GM12878 (cell line): ENCODE measurements around the gene SNTN. TPM values are rescaled to one million over a fixed set of nuclear protein-coding genes. Genes with fewer than 3 reads are reported as not detected.

ENCODE experiments used
- ATAC-seq: fragments of 200-7000 bp; cut with Tn5 transposase; 3 replicates; pipeline ENCODE4 v1.9.1; 2020; ENCODE audit warnings: mild to moderate bottlenecking, moderate library complexity
- BruUV-seq: library from RNA; stranded (reverse); fragments of 400-500 nt; replicated peaks from 2 replicates; lab custom pipeline; 2021; lab: Mats Ljungman, UMichigan
- CTCF ChIA-PET: fragments of 300-600 bp; sonication (Branson Sonifier 250); formaldehyde crosslinking; extraction: SDS; loops from one replicate; lab custom pipeline; 2021; ENCODE audit warnings: inconsistent platforms; lab: Yijun Ruan, JAX
- POLR2A ChIA-PET: fragments of 350-600 bp; formaldehyde crosslinking; extraction: SDS; loops from one replicate; lab custom pipeline; 2021; ENCODE audit warnings: inconsistent platforms; lab: Charles Lee
- RAD21 ChIA-PET: fragments of 300-600 bp; sonication (Branson Sonifier 250); formaldehyde crosslinking; loops from one replicate; lab custom pipeline; 2023; ENCODE audit warnings: antibody characterized with exemption; ENCODE audit not compliant: unreplicated experiment; lab: Charles Lee
- SMC1A ChIA-PET: fragments of 300-600 bp; sonication (Branson Sonifier 250); formaldehyde crosslinking; loops from one replicate; lab custom pipeline; 2023; ENCODE audit not compliant: unreplicated experiment, uncharacterized antibody; lab: Charles Lee
- DNase-seq: peaks from one replicate; pipeline ENCODE4 v3.0.0-alpha.2; 2011; ENCODE audit warnings: low read depth, low spot score
- FAIRE-seq: peaks from 3 replicates; lab custom pipeline; 2011; peaks lifted over from hg19 to GRCh38; lab: Jason Lieb, UNC
- H2AFZ ChIP-seq: 2 replicates; pipeline ENCODE4 v1.6.0; 2011; ENCODE audit warnings: low read depth, low read length, control low read depth; ENCODE audit not compliant: control insufficient read depth
- H3K27ac ChIP-seq: 2 replicates; pipeline ENCODE4 v1.5.1; 2011; ENCODE audit warnings: control low read depth; ENCODE audit not compliant: control insufficient read depth, insufficient read depth
- H3K27me3 ChIP-seq, 2 experiments: replicated peaks in 1 of 2; 2 replicates each; pipeline versions ENCODE4 v1.6.0 to v1.6.1; 2011; ENCODE audit warnings: low read length in 1 of 2; ENCODE audit not compliant: control insufficient read depth in 2 of 2, insufficient read depth in 2 of 2
- H3K36me3 ChIP-seq, 2 experiments: 2 replicates each; pipeline ENCODE4 v1.5.1; 2011; ENCODE audit warnings: low read length in 1 of 2; ENCODE audit not compliant: control insufficient read depth in 2 of 2, insufficient read depth in 2 of 2
- H3K4me1 ChIP-seq: 2 replicates; pipeline ENCODE4 v1.6.1; 2011; ENCODE audit warnings: mild to moderate bottlenecking, low read length, moderate library complexity, mixed read lengths; ENCODE audit not compliant: control insufficient read depth, insufficient read depth
- H3K4me2 ChIP-seq: 2 replicates; pipeline ENCODE4 v1.6.0; 2011; ENCODE audit warnings: control low read depth; ENCODE audit not compliant: control insufficient read depth, insufficient read depth
- H3K4me3 ChIP-seq: fragments of 200-600 bp; sonication (generic); 2 replicates; pipeline ENCODE4 v1.5.1; 2016
- H3K79me2 ChIP-seq: 2 replicates; pipeline ENCODE4 v1.6.0; 2011; ENCODE audit warnings: low read length; ENCODE audit not compliant: control insufficient read depth, insufficient read depth
- H3K9ac ChIP-seq: 2 replicates; pipeline ENCODE4 v1.8.0; 2011; ENCODE audit warnings: low read length, control low read depth, mixed read lengths; ENCODE audit not compliant: control insufficient read depth, insufficient read depth
- H3K9me3 ChIP-seq: replicated peaks from 3 replicates; pipeline ENCODE4 v1.5.1; 2011; ENCODE audit warnings: mild to moderate bottlenecking, low read length; ENCODE audit not compliant: control insufficient read depth, insufficient read depth
- H4K20me1 ChIP-seq: 2 replicates; pipeline ENCODE4 v1.6.0; 2011; ENCODE audit not compliant: control insufficient read depth, insufficient read depth
- BACH1 ChIP-seq: fragments of 450-650 bp; IDR thresholded peaks from 2 replicates; pipeline ENCODE4 v1.6.1; 2017; ENCODE audit warnings: mild to moderate bottlenecking, borderline replicate concordance
- CHD4 ChIP-seq: fragments of 200-600 bp; sonication (generic); IDR thresholded peaks from 2 replicates; pipeline ENCODE4 v1.6.1; 2016; ENCODE audit warnings: mild to moderate bottlenecking
- IKZF2 ChIP-seq, 2 experiments: fragments of 450-650 bp; IDR thresholded peaks; 2 replicates each; pipeline ENCODE4 v1.6.1; 2017; ENCODE audit warnings: mild to moderate bottlenecking in 2 of 2, moderate library complexity in 2 of 2
- KLF5 ChIP-seq: fragments of 450-650 bp; IDR thresholded peaks from 2 replicates; pipeline ENCODE4 v1.6.1; 2014; ENCODE audit warnings: mild to moderate bottlenecking; ENCODE audit not compliant: partially characterized antibody
- LARP7 ChIP-seq: fragments of 450-650 bp; IDR thresholded peaks from 2 replicates; pipeline ENCODE4 v1.6.1; 2017; ENCODE audit warnings: mild to moderate bottlenecking
- NRF1 ChIP-seq: conservative IDR thresholded peaks from 2 replicates; pipeline ENCODE4 v1.6.1; 2011; ENCODE audit warnings: mild to moderate bottlenecking, low read depth, low read length, improper control_type of control experiment
- POU2F2 ChIP-seq: IDR thresholded peaks from 3 replicates; pipeline ENCODE4 v1.6.1; 2011; ENCODE audit warnings: low read depth, mild to moderate bottlenecking, low read length, borderline replicate concordance
- SMAD5 ChIP-seq: IDR thresholded peaks from 2 replicates; pipeline ENCODE4 v1.6.1; 2016; ENCODE audit warnings: antibody characterized with exemption, low read depth
- SREBF2 ChIP-seq: IDR thresholded peaks from 2 replicates; pipeline ENCODE4 v1.6.1; 2012; ENCODE audit warnings: mild to moderate bottlenecking, low read length
- STAT1 ChIP-seq: fragments of 450-650 bp; conservative IDR thresholded peaks from 2 replicates; pipeline ENCODE4 v1.6.1; 2014; ENCODE audit warnings: antibody characterized with exemption, mild to moderate bottlenecking
- STAT3 ChIP-seq: IDR thresholded peaks from 2 replicates; pipeline ENCODE4 v1.6.1; 2011; ENCODE audit warnings: low read depth, low read length, improper control_type of control experiment
- TAF1 ChIP-seq: IDR thresholded peaks from 2 replicates; pipeline ENCODE4 v1.6.1; 2011; ENCODE audit warnings: mild to moderate bottlenecking, low read depth, low read length, borderline replicate concordance
- TCF12 ChIP-seq: IDR thresholded peaks from 2 replicates; pipeline ENCODE4 v1.6.1; 2011; ENCODE audit warnings: low read depth, mild to moderate bottlenecking, low read length
- WGBS: methylation state at CpG from one replicate; pipeline ENCODE4 v1.1.6; 2016; ENCODE audit warnings: low lambda C conversion rate; ENCODE audit not compliant: insufficient replicate concordance, insufficient coverage; ENCODE audit errors: missing lambda C conversion rate; 5-methylcytosine and 5-hydroxymethylcytosine counted together
- in situ Hi-C: fragments of 300-500 bp; cut with MboI; formaldehyde crosslinking; loops from 9 replicates; pipeline ENCODE4 v1.14.3; 2018; ENCODE audit warnings: mixed read lengths
- intact Hi-C: fragments of 100-400 bp; cut with micrococcal nuclease; formaldehyde crosslinking; loops from one replicate; pipeline ENCODE4 v1.14.2; 2022; ENCODE audit not compliant: unreplicated experiment
- polyA plus RNA-seq, 11 experiments: library from polyadenylated mRNA; depleted of rRNA in 4 of 11; unstranded in 6 of 11; stranded (reverse) in 5 of 11; fragments of >200 nt; fragmentation: Nextera tagmentation in 4 of 11; fragmentation: Illumina TruSeq in 1 of 11; extraction: Ambion mirVana in 4 of 11; extraction: Trizol in 1 of 11; gene quantifications; 1 replicate in 1 of 11; 2 replicates in 10 of 11; pipeline versions ENCODE4 v1.2.1 to v1.2.3, GENCODE V29; 2011 to 2016; ENCODE audit warnings: inconsistent platforms in 2 of 11, missing spikeins in 2 of 11, low read depth in 1 of 11
- total RNA-seq, 4 experiments: library from RNA; depleted of rRNA in 3 of 4; stranded (reverse); fragments of >200 nt in 3 of 4; fragmentation: Illumina TruSeq in 1 of 4; extraction: Trizol in 1 of 4; gene quantifications; 2 replicates each; pipeline versions ENCODE4 v1.2.1 to v1.2.3, GENCODE V29; 2013 to 2021
- TF ChIP-seq, protein P1 (sequence below): fragments of 450-650 bp; IDR thresholded peaks from 2 replicates; pipeline ENCODE4 v1.6.1; 2017; ENCODE audit warnings: mild to moderate bottlenecking
- TF ChIP-seq, protein P2 (sequence below): fragments of 150-350 bp; IDR thresholded peaks from 2 replicates; pipeline ENCODE4 v1.6.1; 2016; ENCODE audit warnings: low read depth, low read length

Gene SNTN
- total and polyA plus RNA-seq, 10 of the 15 experiments (the other 5 are each of a cell fraction or from before 2014, with no cell fraction given), result not detected

DNA sequence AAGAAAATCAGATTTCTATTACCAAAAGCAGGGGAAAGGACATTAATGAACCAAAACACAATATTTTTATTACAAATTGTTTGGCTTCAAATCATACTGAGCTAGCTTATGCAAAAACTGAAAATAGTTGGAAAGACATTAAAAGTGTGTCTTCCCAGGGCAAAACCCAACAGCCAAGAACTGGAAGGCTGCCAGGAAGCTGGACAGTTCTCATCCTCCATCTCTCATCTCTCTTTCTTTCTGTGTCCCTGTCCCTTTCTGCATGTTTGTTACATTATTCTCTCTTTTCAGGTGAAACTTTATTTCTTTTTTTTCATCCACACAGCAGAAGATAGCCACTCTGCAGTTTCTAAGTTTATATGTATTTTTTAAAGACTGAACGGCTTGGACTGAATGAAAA is 41.1 kb upstream of the SNTN start:
- H3K27ac ChIP-seq, result no peak overlapping the region
- FAIRE-seq (no peak), ATAC-seq (no peak), DNase-seq (no peak)
- no peaks in the 10 kb centered on the region for H4K20me1 ChIP-seq
- no peaks in the 10 kb centered on the region for H3K9me3 ChIP-seq
- BruUV-seq, result no TSS peak
- no peak overlapping the region for H3K4me3 ChIP-seq
- WGBS, result 31% methylated on average over 1 of the region's 1 CpG
- TF ChIP-seq SMAD5, result no peak
- no peak for TF ChIP-seq LARP7
- no peak for TF ChIP-seq KLF5
- no peak for TF ChIP-seq CHD4
- no peak for TF ChIP-seq TCF12
- no peak for TF ChIP-seq NRF1
- TF ChIP-seq, protein P1, sequence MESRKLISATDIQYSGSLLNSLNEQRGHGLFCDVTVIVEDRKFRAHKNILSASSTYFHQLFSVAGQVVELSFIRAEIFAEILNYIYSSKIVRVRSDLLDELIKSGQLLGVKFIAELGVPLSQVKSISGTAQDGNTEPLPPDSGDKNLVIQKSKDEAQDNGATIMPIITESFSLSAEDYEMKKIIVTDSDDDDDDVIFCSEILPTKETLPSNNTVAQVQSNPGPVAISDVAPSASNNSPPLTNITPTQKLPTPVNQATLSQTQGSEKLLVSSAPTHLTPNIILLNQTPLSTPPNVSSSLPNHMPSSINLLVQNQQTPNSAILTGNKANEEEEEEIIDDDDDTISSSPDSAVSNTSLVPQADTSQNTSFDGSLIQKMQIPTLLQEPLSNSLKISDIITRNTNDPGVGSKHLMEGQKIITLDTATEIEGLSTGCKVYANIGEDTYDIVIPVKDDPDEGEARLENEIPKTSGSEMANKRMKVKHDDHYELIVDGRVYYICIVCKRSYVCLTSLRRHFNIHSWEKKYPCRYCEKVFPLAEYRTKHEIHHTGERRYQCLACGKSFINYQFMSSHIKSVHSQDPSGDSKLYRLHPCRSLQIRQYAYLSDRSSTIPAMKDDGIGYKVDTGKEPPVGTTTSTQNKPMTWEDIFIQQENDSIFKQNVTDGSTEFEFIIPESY, result no peak
- no peak overlapping the region for H3K9ac ChIP-seq
- in situ Hi-C loops (no loop called here), intact Hi-C loops (no loop called here)
- no peak overlapping the region for H2AFZ ChIP-seq
- CTCF ChIA-PET, result interaction anchor here (1.0 kb wide), 1 partner anchor 10 kb away, joined by 3 read pairs; no protein-coding TSS in a partner anchor
- no peaks in the 10 kb centered on the region; a peak in 1 of 4 replicates for H3K27me3 ChIP-seq
- no peaks in the 10 kb centered on the region for H3K36me3 ChIP-seq
- SMC1A ChIA-PET, result interaction anchor here (1.5 kb wide), 1 partner anchor 28 kb away, joined by 3 read pairs; no protein-coding TSS in a partner anchor
- no peaks in the 10 kb centered on the region for H3K79me2 ChIP-seq
- RAD21 ChIA-PET, result no interaction called here
- H3K4me1 ChIP-seq, result no peaks in the 10 kb centered on the region
- no peak overlapping the region for H3K4me2 ChIP-seq
- POLR2A ChIA-PET, result no interaction called here

DNA sequence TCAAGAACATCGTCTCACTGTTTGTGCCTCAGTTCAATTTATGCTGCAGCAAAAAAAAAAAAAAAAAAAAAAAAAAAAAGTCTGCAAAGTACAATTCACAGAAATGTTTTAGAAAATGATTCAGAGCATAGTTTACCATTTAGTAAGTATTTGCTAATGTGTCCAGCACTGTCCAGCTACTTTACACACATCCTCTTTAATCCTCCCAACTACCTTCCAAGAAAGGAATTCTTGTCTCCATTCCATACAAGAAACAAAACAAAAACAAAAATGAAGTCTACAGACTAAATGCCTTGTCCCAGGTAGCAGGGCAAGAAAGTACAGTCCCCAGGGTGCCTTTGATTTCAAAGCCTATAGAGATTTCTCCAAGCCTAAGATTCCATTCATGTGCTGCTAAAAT is 38.9 kb upstream of the SNTN start:
- H3K79me2 ChIP-seq, result no peaks in the 10 kb centered on the region
- intact Hi-C loops, result no loop called here
- ChIA-PET CTCF (no interaction called here), POLR2A (no interaction called here), RAD21 (no interaction called here), SMC1A (no interaction called here)
- no TSS peak for BruUV-seq
- H3K27ac ChIP-seq, result no peak overlapping the region
- no peaks in the 10 kb centered on the region for H4K20me1 ChIP-seq
- WGBS, result 0% methylated on average over 1 of the region's 1 CpG
- in situ Hi-C loops, result no loop called here
- TF ChIP-seq POU2F2 (no peak), IKZF2 (IDR thresholded peaks at IDR 0.05) (no peak), STAT3 (no peak), TAF1 (no peak), BACH1 (no peak), SREBF2 (no peak), STAT1 (no peak), NRF1 (no peak)
- TF ChIP-seq, protein P2, sequence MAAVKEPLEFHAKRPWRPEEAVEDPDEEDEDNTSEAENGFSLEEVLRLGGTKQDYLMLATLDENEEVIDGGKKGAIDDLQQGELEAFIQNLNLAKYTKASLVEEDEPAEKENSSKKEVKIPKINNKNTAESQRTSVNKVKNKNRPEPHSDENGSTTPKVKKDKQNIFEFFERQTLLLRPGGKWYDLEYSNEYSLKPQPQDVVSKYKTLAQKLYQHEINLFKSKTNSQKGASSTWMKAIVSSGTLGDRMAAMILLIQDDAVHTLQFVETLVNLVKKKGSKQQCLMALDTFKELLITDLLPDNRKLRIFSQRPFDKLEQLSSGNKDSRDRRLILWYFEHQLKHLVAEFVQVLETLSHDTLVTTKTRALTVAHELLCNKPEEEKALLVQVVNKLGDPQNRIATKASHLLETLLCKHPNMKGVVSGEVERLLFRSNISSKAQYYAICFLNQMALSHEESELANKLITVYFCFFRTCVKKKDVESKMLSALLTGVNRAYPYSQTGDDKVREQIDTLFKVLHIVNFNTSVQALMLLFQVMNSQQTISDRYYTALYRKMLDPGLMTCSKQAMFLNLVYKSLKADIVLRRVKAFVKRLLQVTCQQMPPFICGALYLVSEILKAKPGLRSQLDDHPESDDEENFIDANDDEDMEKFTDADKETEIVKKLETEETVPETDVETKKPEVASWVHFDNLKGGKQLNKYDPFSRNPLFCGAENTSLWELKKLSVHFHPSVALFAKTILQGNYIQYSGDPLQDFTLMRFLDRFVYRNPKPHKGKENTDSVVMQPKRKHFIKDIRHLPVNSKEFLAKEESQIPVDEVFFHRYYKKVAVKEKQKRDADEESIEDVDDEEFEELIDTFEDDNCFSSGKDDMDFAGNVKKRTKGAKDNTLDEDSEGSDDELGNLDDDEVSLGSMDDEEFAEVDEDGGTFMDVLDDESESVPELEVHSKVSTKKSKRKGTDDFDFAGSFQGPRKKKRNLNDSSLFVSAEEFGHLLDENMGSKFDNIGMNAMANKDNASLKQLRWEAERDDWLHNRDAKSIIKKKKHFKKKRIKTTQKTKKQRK, result no peak
- no peaks in the 10 kb centered on the region for H3K4me1 ChIP-seq
- H2AFZ ChIP-seq, result no peak overlapping the region
- FAIRE-seq (no peak), ATAC-seq (no peak), DNase-seq (no peak)
- no peak overlapping the region for H3K4me3 ChIP-seq
- H3K9me3 ChIP-seq, result no peaks in the 10 kb centered on the region
- H3K27me3 ChIP-seq, result no peaks in the 10 kb centered on the region; a peak in 1 of 4 replicates
- no peak overlapping the region for H3K9ac ChIP-seq
- H3K4me2 ChIP-seq, result no peak overlapping the region
- no peaks in the 10 kb centered on the region for H3K36me3 ChIP-seq
